HCT116 (cell line): ENCODE measurements around the gene POU4F1. TPM values are rescaled to one million over a fixed set of nuclear protein-coding genes. Genes with fewer than 3 reads are reported as not detected.

Experiments used
- ATAC-seq: fragments of 200-7000 bp; cut with Tn5 transposase; 2 replicates; pipeline ENCODE4 v1.9.1; 2020; ENCODE audit warnings: mild to moderate bottlenecking, moderate library complexity
- BruUV-seq: library from RNA; stranded (reverse); fragments of 400-500 nt; replicated peaks from 2 replicates; lab custom pipeline; 2021; lab: Mats Ljungman, UMichigan
- CTCF ChIA-PET: fragments of 300-600 bp; sonication (Branson Sonifier 250); formaldehyde crosslinking; loops from one replicate; lab custom pipeline; 2021; ENCODE audit warnings: antibody characterized with exemption; lab: Charles Lee
- POLR2A ChIA-PET: fragments of 300-600, 350-600 bp; sonication (Branson Sonifier 250); formaldehyde crosslinking; loops from one replicate; lab custom pipeline; 2021; ENCODE audit warnings: antibody characterized with exemption; lab: Charles Lee
- RAD21 ChIA-PET, 2 experiments: fragments of 300-600 bp; sonication (Branson Sonifier 250); formaldehyde crosslinking; loops; one replicate each; lab custom pipeline; 2023; ENCODE audit warnings: low total read pairs in 2 of 2; ENCODE audit not compliant: uncharacterized antibody in 2 of 2, unreplicated experiment in 2 of 2, low non-redundant PET in 1 of 2; lab: Charles Lee
- DNase-seq: peaks from one replicate; pipeline ENCODE4 v3.0.0-alpha.2; 2010; ENCODE audit warnings: low read depth, low spot score
- H2AFZ ChIP-seq: fragments of 200-600 bp; shearing (Covaris generic), sonication (generic); 2 replicates; pipeline ENCODE4 v1.6.1; 2017; ENCODE audit warnings: low read depth, mixed run types, mixed read lengths, antibody characterized with exemption, low read length; ENCODE audit not compliant: poor library complexity, severe bottlenecking
- H3K27ac ChIP-seq: 2 replicates; pipeline ENCODE4 v1.5.1; 2012; ENCODE audit warnings: low read depth, low read length
- H3K27me3 ChIP-seq: fragments of 200-600 bp; sonication (generic); 2 replicates; pipeline ENCODE4 v1.6.1; 2016; ENCODE audit warnings: mixed run types, low read length, mixed read lengths; ENCODE audit not compliant: insufficient read depth
- H3K36me3 ChIP-seq, 2 experiments: fragments of 200-500 bp in 1 of 2; fragments of 200-600 bp in 1 of 2; sonication (Bioruptor generic) in 1 of 2; sonication (generic) in 1 of 2; 2 replicates each; pipeline versions ENCODE4 v1.5.1 to v1.6.1; 2014 to 2016; ENCODE audit warnings: low read length in 2 of 2, inconsistent platforms in 1 of 2, mixed read lengths in 1 of 2, mixed run types in 1 of 2; ENCODE audit not compliant: insufficient read depth in 2 of 2, control insufficient read depth in 1 of 2
- H3K4me1 ChIP-seq, 2 experiments: fragments of 200-600 bp in 1 of 2; sonication (generic) in 1 of 2; 2 replicates each; pipeline versions ENCODE4 v1.5.1 to v1.6.1; 2012 to 2017; ENCODE audit warnings: low read length in 2 of 2, inconsistent platforms in 1 of 2, mild to moderate bottlenecking in 1 of 2, mixed read lengths in 1 of 2, mixed run types in 1 of 2, moderate library complexity in 1 of 2; ENCODE audit not compliant: insufficient read depth in 2 of 2, control insufficient read depth in 1 of 2
- H3K4me2 ChIP-seq: fragments of 200-600 bp; sonication (generic); 2 replicates; pipeline ENCODE4 v1.6.1; 2017; ENCODE audit warnings: mixed run types, low read length, mixed read lengths
- H3K4me3 ChIP-seq, 2 experiments: fragments of 200-600 bp in 1 of 2; sonication (generic) in 1 of 2; replicated peaks in 1 of 2; 2 replicates each; pipeline ENCODE4 v1.5.1; 2011 to 2016; ENCODE audit warnings: low read length in 2 of 2, control low read depth in 1 of 2, low read depth in 1 of 2, mild to moderate bottlenecking in 1 of 2, mixed read lengths in 1 of 2, mixed run types in 1 of 2
- H3K79me2 ChIP-seq: fragments of 200-600 bp; sonication (generic); 2 replicates; pipeline ENCODE4 v1.6.1; 2017; ENCODE audit warnings: mild to moderate bottlenecking, mixed run types, low read length, moderate library complexity, mixed read lengths; ENCODE audit not compliant: insufficient read depth
- H3K9ac ChIP-seq: fragments of 200-600 bp; sonication (generic); 2 replicates; pipeline ENCODE4 v1.6.1; 2016; ENCODE audit warnings: low read length, mixed read lengths
- H3K9me2 ChIP-seq: fragments of 200-600 bp; sonication (generic), shearing (Covaris generic); 2 replicates; pipeline ENCODE4 v1.6.1; 2017; ENCODE audit warnings: mixed run types, mild to moderate bottlenecking, moderate library complexity; ENCODE audit not compliant: insufficient read depth
- H3K9me3 ChIP-seq, 2 experiments: fragments of 200-500 bp in 1 of 2; fragments of 200-600 bp in 1 of 2; sonication (Bioruptor generic) in 1 of 2; sonication (generic) in 1 of 2; 2 replicates each; pipeline ENCODE4 v1.6.1; 2014 to 2017; ENCODE audit warnings: low read length in 2 of 2, mixed read lengths in 2 of 2, inconsistent platforms in 1 of 2, low read depth in 1 of 2, mild to moderate bottlenecking in 1 of 2, mixed run types in 1 of 2, moderate library complexity in 1 of 2; ENCODE audit not compliant: control insufficient read depth in 1 of 2, insufficient read depth in 1 of 2
- H4K20me1 ChIP-seq: fragments of 200-600 bp; sonication (generic), shearing (Covaris generic); 2 replicates; pipeline ENCODE4 v1.6.1; 2017; ENCODE audit warnings: mixed run types, mild to moderate bottlenecking, moderate library complexity; ENCODE audit not compliant: insufficient read depth
- CBX3 ChIP-seq: IDR thresholded peaks from 2 replicates; pipeline ENCODE4 v1.6.1; 2012; ENCODE audit warnings: low read depth
- ELF1 ChIP-seq: IDR thresholded peaks from 2 replicates; pipeline ENCODE4 v1.6.1; 2012; ENCODE audit warnings: low read depth, borderline replicate concordance
- EZH2 ChIP-seq: fragments of 200-600 bp; sonication (generic); IDR thresholded peaks from 2 replicates; pipeline ENCODE4 v1.6.1; 2017; ENCODE audit warnings: antibody characterized with exemption, mixed run types
- EZH2phosphoT487 ChIP-seq: fragments of 200-600 bp; IDR thresholded peaks from 2 replicates; pipeline ENCODE4 v1.6.1; 2018; ENCODE audit warnings: antibody characterized with exemption, borderline replicate concordance
- FOSL1 ChIP-seq: IDR thresholded peaks from 2 replicates; pipeline ENCODE4 v1.6.1; 2012; ENCODE audit warnings: low read depth
- POLR2A ChIP-seq: IDR thresholded peaks from 2 replicates; pipeline ENCODE4 v1.7.0; 2011; ENCODE audit warnings: borderline replicate concordance; ENCODE audit not compliant: insufficient read depth, insufficient read length; ENCODE audit errors: extremely low read depth
- POLR2AphosphoS5 ChIP-seq: IDR thresholded peaks from 2 replicates; pipeline ENCODE4 v1.6.1; 2011; ENCODE audit warnings: mild to moderate bottlenecking, low read depth, low read length, moderate library complexity
- RAD21 ChIP-seq: IDR thresholded peaks from 2 replicates; pipeline ENCODE4 v1.6.1; 2012; ENCODE audit warnings: low read depth, mild to moderate bottlenecking
- SIN3A ChIP-seq: IDR thresholded peaks from 2 replicates; pipeline ENCODE4 v1.6.1; 2012; ENCODE audit warnings: low read depth
- SP1 ChIP-seq: IDR thresholded peaks from 2 replicates; pipeline ENCODE4 v1.6.1; 2012; ENCODE audit warnings: low read depth
- SRF ChIP-seq: IDR thresholded peaks from 2 replicates; pipeline ENCODE4 v1.6.1; 2012; ENCODE audit warnings: low read depth
- TCF7L2 ChIP-seq: IDR thresholded peaks from 2 replicates; pipeline ENCODE4 v1.7.0; 2011; ENCODE audit warnings: borderline replicate concordance, inconsistent platforms; ENCODE audit not compliant: insufficient read depth, insufficient read length; ENCODE audit errors: extremely low read depth
- YY1 ChIP-seq: IDR thresholded peaks from 2 replicates; pipeline ENCODE4 v1.6.1; 2011; ENCODE audit warnings: low read length, low read depth, moderate library complexity, mild to moderate bottlenecking; ENCODE audit not compliant: insufficient replicate concordance; ENCODE audit errors: extremely low read depth
- ZBTB33 ChIP-seq: IDR thresholded peaks from 2 replicates; pipeline ENCODE4 v1.6.1; 2011; ENCODE audit warnings: mild to moderate bottlenecking, low read length, moderate library complexity; ENCODE audit not compliant: insufficient replicate concordance; ENCODE audit errors: extremely low read depth
- ZFX ChIP-seq: fragments of 450-650 bp; IDR thresholded peaks from 2 replicates; pipeline ENCODE4 v1.6.1; 2017
- ZNF274 ChIP-seq: fragments of 200-500 bp; sonication (Bioruptor generic); IDR thresholded peaks from 2 replicates; pipeline ENCODE4 v1.6.1; 2014; ENCODE audit warnings: mild to moderate bottlenecking, low read depth, low read length, inconsistent platforms
- intact Hi-C: fragments of 100-400 bp; cut with micrococcal nuclease; formaldehyde crosslinking; loops from 2 replicates; pipeline ENCODE4 v1.10.0; 2022
- total RNA-seq: library from RNA; stranded (reverse); gene quantifications from one replicate; pipeline ENCODE4 v1.2.1, GENCODE V29; 2021; ENCODE audit not compliant: unreplicated experiment

POU4F1 gene
- total RNA-seq, 1 experiment from 2014 or later, result not detected

- no peaks in the 10 kb centered on the region for H3K79me2 ChIP-seq
- no TSS peak for BruUV-seq
- H3K4me3 ChIP-seq, result no peak overlapping the region
- no peaks in the 10 kb centered on the region for H3K4me1 ChIP-seq
- TF ChIP-seq EZH2phosphoT487 (no peak), FOSL1 (no peak), CBX3 (no peak), ZNF274 (no peak), TCF7L2 (no peak), ZBTB33 (no peak), SRF (no peak), EZH2 (no peak), YY1 (no peak), ZFX (no peak), SIN3A (no peak), ELF1 (no peak), POLR2AphosphoS5 (no peak), POLR2A (no peak), RAD21 (no peak), SP1 (no peak)
- ChIA-PET RAD21 (no interaction called here), CTCF (no interaction called here), POLR2A (no interaction called here)
- peaks cover 6% of the 10 kb centered on the region; the same call in 1 of the 2 replicates for H3K27me3 ChIP-seq
- no peak overlapping the region for H3K4me2 ChIP-seq
- H3K9ac ChIP-seq, result no peak overlapping the region
- no peak overlapping the region for H2AFZ ChIP-seq
- H3K27ac ChIP-seq, result no peak overlapping the region
- H4K20me1 ChIP-seq, result no peaks in the 10 kb centered on the region
- no peaks in the 10 kb centered on the region for H3K9me2 ChIP-seq
- no peaks in the 10 kb centered on the region for H3K9me3 ChIP-seq
- ATAC-seq, result no peak
- DNase-seq, result no peak
- intact Hi-C loops, result no loop called here
- no peaks in the 10 kb centered on the region for H3K36me3 ChIP-seq
These were observed 4.9 kb upstream of the POU4F1 start for GRCh38 chr13:78608252-78608687.
